Stimulated activated CD4-positive, alpha-beta T cell treated with anti-CD3 and anti-CD28 coated beads, Interleukin-2, amount 100 ng/mL, for 4 hours (primary cell): ENCODE data around the gene MS4A1.
"Not testable (repeated sequence)": the region's sequence is repeated elsewhere in the genome, so short reads cannot be mapped to it uniquely, and the experiment has no call there.

ENCODE experiments used
- DNase-seq: peaks from one replicate; pipeline ENCODE4 v3.0.0-alpha.2; 2020; ENCODE audit warnings: low read depth

The MS4A1 gene

DNA sequence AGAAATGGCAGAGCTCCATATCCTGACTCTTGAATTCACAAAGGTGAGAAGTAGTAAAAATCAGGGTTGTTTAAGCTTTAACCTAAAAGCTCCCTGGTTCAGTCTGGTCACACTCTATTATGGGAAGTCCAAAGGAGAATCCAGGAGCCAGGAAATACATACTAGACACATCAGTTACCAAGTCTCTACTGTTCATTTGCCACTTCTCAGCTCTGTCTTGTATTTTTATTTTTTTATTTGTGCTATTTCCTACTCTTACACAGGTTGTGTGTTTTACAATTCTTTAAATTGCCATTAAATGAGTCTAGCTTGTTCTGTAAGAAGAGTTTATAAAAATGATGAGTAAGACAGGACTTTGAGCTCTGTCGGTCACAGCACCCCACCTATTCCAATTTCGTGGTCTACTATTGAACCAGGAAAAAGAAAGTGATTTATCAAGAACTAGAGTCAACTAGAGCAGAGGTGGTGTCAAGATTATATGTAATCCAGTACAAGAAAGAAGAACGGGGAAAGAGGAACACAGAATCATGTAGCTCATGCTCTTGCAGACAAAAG is 46.7 kb downstream of the MS4A1 start:
- no peak for DNase-seq

- no peak for DNase-seq
These were observed 48.7 kb downstream of the MS4A1 start for GRCh38 chr11:60504219-60504905.

- DNase-seq, result not testable (repeated sequence)
These were observed 54.0 kb downstream of the MS4A1 start for GRCh38 chr11:60509609-60510008.

- not testable (repeated sequence) for DNase-seq
These were observed 54.6 kb downstream of the MS4A1 start for GRCh38 chr11:60510209-60510608.

GRCh38 chr11:60511393-60511792 is 55.7 kb downstream of the MS4A1 start:
- no peak for DNase-seq

DNA sequence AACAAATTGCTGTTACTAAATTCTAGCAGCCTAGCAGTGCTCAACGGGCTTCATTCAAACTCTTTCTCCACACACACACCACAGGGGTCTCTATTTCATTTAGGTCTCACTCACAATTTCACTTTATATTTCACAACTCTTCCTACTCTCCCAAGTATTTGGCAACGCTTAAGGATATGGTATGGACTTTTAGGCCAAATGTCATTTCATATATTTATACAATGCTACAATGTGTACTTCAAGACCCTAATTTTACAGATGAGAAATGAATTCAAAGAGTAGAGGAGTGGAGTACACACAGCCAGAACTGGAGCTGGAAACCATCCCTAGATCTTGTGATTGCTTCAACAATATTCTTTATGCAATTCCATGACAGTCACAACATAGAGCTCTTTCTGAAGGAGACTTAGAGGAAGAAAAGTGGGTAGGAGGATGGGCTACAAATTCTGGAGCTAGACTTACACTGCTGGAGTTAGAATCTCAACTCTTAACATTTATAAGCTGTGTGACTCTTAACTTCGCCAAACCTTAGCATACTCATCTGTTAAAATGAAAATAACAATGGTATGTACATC is 57.1 kb downstream of the MS4A1 start:
- DNase-seq, result no peak

- no peak for DNase-seq
These were observed 58.1 kb downstream of the MS4A1 start for GRCh38 chr11:60513496-60514460.

DNA sequence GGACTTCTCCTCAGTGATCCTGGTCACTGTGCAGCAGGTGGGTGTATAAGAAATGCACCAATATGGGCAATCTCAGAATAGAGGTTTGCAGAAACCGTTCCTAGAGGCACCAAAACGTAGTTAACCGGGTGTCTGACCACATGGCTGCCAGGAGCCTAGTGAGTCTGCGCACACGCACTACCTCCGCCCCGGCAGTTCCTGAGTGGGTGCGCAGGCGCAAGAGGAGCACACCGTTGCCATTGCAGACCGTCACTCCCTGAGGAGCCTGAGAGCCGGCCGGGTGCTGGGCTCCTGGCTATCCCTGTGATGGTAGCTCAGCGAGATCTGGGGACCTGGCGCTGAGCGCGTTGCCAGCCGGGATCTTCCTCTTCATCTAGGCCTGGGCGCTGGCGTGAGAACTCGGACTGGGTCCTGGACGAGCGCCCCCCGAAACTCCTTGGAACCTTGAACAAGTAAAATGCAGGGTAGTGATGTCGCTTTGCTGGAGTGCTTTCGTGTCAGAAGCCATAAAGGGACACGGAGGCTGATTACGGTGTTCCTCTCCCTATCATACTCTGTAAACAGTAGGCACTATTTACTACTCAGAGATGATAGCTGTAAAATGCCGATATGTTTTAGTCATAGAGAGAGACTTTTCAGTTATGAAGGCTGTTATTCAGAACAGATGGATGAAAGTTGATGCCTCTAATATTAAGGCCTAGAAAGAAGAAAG is 59.7 kb downstream of the MS4A1 start, which contains the start of gene MS4A13:
Gene MS4A13 (plus strand): TSS at position 249 of the 712 bp plus-strand sequence. CDS start 2,692 bp downstream, outside the sequence.
- DNase-seq, result no peak
